Measurements from ENCODE around the gene ADPRH. TPM values are rescaled to one million over a fixed set of nuclear protein-coding genes. Genes with fewer than 3 reads are reported as not detected.

The ADPRH gene
- total RNA-seq, 1 donor from 2014 or later: 26.5 TPM

DNA sequence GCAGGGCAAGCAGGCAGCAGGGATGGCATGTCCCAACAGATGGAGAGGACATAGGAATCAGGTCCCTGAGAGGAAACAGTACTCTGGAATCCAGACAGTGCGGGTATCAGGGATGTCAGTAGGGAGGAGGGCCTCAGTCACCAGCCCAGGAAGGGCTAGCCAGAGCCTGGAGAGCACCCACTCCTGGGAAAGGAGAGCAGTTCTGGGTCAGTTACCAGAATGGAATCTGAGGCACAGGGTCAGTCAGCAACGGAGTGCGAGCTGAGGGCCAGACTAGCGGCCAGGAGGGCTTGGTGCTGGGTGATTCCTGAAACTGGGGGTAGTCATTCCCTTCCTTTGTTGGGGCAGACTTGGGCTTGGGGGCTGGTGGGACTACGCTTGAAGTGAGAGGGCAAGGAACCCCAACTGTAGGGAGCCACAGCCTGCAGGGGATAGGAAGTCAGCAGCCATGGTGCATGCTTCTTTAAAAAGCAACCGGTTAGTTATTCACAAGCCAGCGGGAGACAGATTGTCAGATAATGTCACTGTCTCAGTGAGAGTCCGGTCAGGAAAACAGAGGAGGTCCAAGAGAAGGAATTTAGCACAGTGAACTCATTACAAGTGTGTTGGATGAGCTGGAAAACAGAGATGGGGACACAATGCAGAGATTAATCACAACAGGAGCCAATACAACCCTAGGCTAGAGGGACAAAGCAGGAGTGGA lies 46.3 kb downstream of the ADPRH start:
- Histone ChIP-seq H3K27ac (no peak overlapping the region), H3K4me1 (peaks cover 46% of the 10 kb centered on the region), H3K36me3 (no peaks in the 10 kb centered on the region)

DNA sequence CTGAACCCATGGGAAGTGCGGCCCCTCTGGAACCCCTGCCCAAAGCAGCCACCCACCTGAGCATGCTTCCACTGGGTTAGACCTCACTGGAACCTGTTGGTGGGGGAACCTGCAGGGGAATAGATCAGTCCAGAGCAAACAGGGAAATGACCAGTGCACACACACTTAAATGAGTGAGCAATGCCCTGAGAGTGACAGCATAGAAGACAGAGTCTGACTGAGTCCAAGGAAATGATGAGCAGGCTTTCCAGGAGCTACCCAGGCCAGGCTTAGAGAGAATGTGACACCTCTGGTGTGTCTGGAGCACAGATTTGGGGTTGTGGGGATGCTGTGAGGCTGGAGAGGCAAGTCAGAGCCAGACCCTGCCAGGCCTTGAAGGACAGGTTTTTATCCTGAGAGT lies 46.9 kb downstream of the ADPRH start:
- peaks cover 52% of the 10 kb centered on the region for H3K4me1 ChIP-seq
- intact Hi-C loops (cut with DNase I): no loop called here
- H3K36me3 ChIP-seq: no peaks in the 10 kb centered on the region
- H3K27ac ChIP-seq: no peak overlapping the region
- no peak overlapping the region for H3K4me3 ChIP-seq
- DNase-seq (no peak), ATAC-seq (no peak)
- TF ChIP-seq, protein P1, sequence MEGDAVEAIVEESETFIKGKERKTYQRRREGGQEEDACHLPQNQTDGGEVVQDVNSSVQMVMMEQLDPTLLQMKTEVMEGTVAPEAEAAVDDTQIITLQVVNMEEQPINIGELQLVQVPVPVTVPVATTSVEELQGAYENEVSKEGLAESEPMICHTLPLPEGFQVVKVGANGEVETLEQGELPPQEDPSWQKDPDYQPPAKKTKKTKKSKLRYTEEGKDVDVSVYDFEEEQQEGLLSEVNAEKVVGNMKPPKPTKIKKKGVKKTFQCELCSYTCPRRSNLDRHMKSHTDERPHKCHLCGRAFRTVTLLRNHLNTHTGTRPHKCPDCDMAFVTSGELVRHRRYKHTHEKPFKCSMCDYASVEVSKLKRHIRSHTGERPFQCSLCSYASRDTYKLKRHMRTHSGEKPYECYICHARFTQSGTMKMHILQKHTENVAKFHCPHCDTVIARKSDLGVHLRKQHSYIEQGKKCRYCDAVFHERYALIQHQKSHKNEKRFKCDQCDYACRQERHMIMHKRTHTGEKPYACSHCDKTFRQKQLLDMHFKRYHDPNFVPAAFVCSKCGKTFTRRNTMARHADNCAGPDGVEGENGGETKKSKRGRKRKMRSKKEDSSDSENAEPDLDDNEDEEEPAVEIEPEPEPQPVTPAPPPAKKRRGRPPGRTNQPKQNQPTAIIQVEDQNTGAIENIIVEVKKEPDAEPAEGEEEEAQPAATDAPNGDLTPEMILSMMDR (IDR thresholded peaks at IDR 0.05): no peak
- H3K27me3 ChIP-seq: no peaks in the 10 kb centered on the region
- H3K9me3 ChIP-seq: no peaks in the 10 kb centered on the region

More for the DNA sequence above, 46.3 kb downstream of the ADPRH start:
- intact Hi-C loops (cut with DNase I): no loop called here
- ATAC-seq: no peak
- TF ChIP-seq, protein P1 (IDR thresholded peaks at IDR 0.05): no peak
- no peaks in the 10 kb centered on the region for H3K27me3 ChIP-seq
- DNase-seq: no peak
- H3K9me3 ChIP-seq: no peaks in the 10 kb centered on the region
- no peak overlapping the region for H3K4me3 ChIP-seq

DNA sequence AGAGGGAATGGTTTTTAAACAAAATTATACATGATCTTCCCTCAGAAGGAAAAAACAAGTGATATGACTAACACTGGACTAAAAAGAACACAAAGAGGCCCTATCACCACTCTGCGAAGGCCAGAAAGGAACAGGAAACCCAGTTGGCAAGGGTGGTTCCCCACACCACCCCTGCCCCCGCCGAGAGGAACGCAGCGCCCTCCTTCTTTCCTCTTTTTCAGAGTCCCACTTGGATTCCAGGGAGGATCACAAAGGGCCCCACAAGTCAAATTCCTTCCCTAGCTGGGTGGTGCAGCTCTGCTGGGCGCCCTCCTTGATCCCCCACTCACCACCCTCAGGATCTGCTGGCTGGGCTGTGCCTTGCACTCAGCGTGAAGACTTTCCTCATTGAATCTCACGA lies 48.2 kb downstream of the ADPRH start:
- H3K27ac ChIP-seq: peak overlapping the region; percentile 67
- intact Hi-C loops (cut with DNase I): no loop called here
- ATAC-seq: peak; percentile 79

DNA sequence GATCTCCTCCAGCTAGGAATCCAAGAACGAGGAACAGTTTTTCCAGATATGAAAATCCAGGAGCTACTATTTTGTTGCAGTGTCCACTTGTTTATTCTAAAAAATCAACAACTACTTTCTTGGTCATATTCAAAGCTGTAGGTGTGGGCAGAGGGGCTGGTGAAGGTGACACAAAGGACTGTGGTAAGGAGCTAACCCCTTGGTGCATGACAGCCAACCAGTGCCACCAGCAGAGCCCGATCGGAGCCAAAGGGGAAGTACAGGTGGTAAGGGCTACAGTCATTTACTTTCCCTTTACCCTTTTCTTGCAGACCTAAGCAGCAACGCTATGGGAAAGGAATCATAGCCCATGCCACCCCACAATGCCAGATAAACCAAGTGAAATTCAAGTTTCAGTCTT lies 49.1 kb downstream of the ADPRH start:
- peak overlapping the region; percentile 67 for H3K27ac ChIP-seq
- no peaks in the 10 kb centered on the region for H3K27me3 ChIP-seq
- ATAC-seq: no peak
- H3K4me1 ChIP-seq: peaks cover 59% of the 10 kb centered on the region
- no peak overlapping the region for H3K4me3 ChIP-seq
- no peaks in the 10 kb centered on the region for H3K36me3 ChIP-seq
- DNase-seq: no peak
- TF ChIP-seq, protein P1 (IDR thresholded peaks at IDR 0.05): no peak
- no peaks in the 10 kb centered on the region for H3K9me3 ChIP-seq
- intact Hi-C loops (cut with DNase I): no loop called here

More for the DNA sequence above, 48.2 kb downstream of the ADPRH start:
- no peaks in the 10 kb centered on the region for H3K36me3 ChIP-seq
- H3K4me3 ChIP-seq: no peak overlapping the region
- peak; percentile 75 for DNase-seq
- TF ChIP-seq, protein P1 (IDR thresholded peaks at IDR 0.05): no peak
- H3K9me3 ChIP-seq: no peaks in the 10 kb centered on the region
- H3K4me1 ChIP-seq: peaks cover 59% of the 10 kb centered on the region
- H3K27me3 ChIP-seq: no peaks in the 10 kb centered on the region

DNA sequence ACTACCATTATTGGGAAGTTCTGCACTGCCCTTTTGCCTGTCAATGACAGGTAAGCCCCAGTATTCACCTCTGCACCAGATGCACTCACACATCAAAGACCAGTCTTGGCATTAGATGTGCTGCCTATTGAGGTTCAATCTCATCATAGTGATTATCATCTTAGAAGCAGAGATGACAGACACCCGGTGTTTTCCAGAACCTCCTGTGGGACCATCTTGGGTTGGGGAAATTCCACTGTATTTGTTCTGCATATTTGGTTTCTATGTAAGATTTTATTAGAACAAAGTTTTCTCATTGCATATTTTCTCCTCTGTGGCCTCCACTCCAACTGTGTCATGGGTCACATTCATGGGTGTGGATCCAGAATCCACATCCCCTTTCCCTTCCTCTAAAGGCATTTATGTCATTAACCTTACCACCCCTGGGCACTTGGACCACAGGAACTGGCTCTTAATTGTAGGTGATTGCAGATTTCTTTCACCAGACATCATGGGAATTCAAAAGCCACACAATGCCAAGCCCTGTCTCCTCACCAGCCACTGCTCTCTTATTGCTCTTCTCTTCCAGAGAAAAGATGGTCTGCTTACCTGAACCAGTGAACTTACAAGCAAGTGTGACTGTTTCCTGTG lies 49.6 kb downstream of the ADPRH start:
- Histone ChIP-seq H3K27ac (peak overlapping the region; percentile 67), H3K4me1 (peaks cover 59% of the 10 kb centered on the region), H3K4me3 (no peak overlapping the region), H3K36me3 (no peaks in the 10 kb centered on the region), H3K27me3 (no peaks in the 10 kb centered on the region), H3K9me3 (no peaks in the 10 kb centered on the region)
- TF ChIP-seq, protein P1 (IDR thresholded peaks at IDR 0.05): no peak
- DNase-seq (no peak), ATAC-seq (peak; percentile 75)
- intact Hi-C loops (cut with DNase I): no loop called here

Measured in upper lobe of right lung (tissue), 1 donor.